ENCODE results near the gene SLC24A3. TPM values are rescaled to one million over a fixed set of nuclear protein-coding genes. Genes with fewer than 3 reads are reported as not detected.
"Not testable (repeated sequence)": the region's sequence is repeated elsewhere in the genome, so short reads cannot be mapped to it uniquely, and the experiment has no call there.

Gene SLC24A3
- total and polyA plus RNA-seq, 2 experiments from 2014 or later: 0.48 to 1.7 TPM

GRCh38 chr20:19676202-19676601 is 463.8 kb downstream of the SLC24A3 start:
- no peak for DNase-seq (ENCODE audit: low spot score)
- TF ChIP-seq EZH2phosphoT487 (IDR thresholded peaks at IDR 0.05; ENCODE audit: low read depth, severe bottlenecking, unreplicated experiment): no peak
- no peak for TF ChIP-seq EZH2 (IDR thresholded peaks at IDR 0.05; ENCODE audit: borderline replicate concordance)
- TF ChIP-seq CTCF (IDR thresholded peaks at IDR 0.05; ENCODE audit: poor library complexity): no peak
- 85% methylated on average over 4 of the region's 4 CpGs for WGBS (ENCODE audit: low lambda C conversion rate, missing lambda C conversion rate)

GRCh38 chr20:19677336-19677735 is 464.9 kb downstream of the SLC24A3 start:
- H3K27ac ChIP-seq: no peak overlapping the region
- no peak overlapping the region for H3K4me2 ChIP-seq
- H3K4me1 ChIP-seq (ENCODE audit: insufficient read depth): no peaks in the 10 kb centered on the region
- no peaks in the 10 kb centered on the region for H3K27me3 ChIP-seq
- no peak for DNase-seq (ENCODE audit: low spot score)
- H3K4me3 ChIP-seq: no peak overlapping the region
- H2AFZ ChIP-seq: no peak overlapping the region
- no peaks in the 10 kb centered on the region for H3K9me3 ChIP-seq (ENCODE audit: low read depth)
- H3K9me2 ChIP-seq (replicated peaks; ENCODE audit: insufficient read depth): no peaks in the 10 kb centered on the region
- no peaks in the 10 kb centered on the region for H3K79me2 ChIP-seq
- 89% methylated on average over 5 of the region's 5 CpGs for WGBS (ENCODE audit: low lambda C conversion rate, missing lambda C conversion rate)
- no peaks in the 10 kb centered on the region for H4K20me1 ChIP-seq (ENCODE audit: insufficient read depth, poor library complexity, severe bottlenecking)
- H3K36me3 ChIP-seq (replicated peaks; ENCODE audit: insufficient read depth, low read depth): no peaks in the 10 kb centered on the region
- no peak for TF ChIP-seq CTCF (IDR thresholded peaks at IDR 0.05; ENCODE audit: poor library complexity)

More at GRCh38 chr20:19676202-19676601, 463.8 kb downstream of the SLC24A3 start:
- H3K4me3 ChIP-seq: no peak overlapping the region
- no peaks in the 10 kb centered on the region for H4K20me1 ChIP-seq (ENCODE audit: insufficient read depth, poor library complexity, severe bottlenecking)
- H3K9me3 ChIP-seq (ENCODE audit: low read depth): no peaks in the 10 kb centered on the region
- H3K9me2 ChIP-seq (replicated peaks; ENCODE audit: insufficient read depth): no peaks in the 10 kb centered on the region
- H3K27me3 ChIP-seq: no peaks in the 10 kb centered on the region
- no peaks in the 10 kb centered on the region for H3K4me1 ChIP-seq (ENCODE audit: insufficient read depth)
- H3K4me2 ChIP-seq: no peak overlapping the region
- H2AFZ ChIP-seq: no peak overlapping the region
- no peaks in the 10 kb centered on the region for H3K79me2 ChIP-seq
- H3K27ac ChIP-seq: no peak overlapping the region
- no peaks in the 10 kb centered on the region for H3K36me3 ChIP-seq (replicated peaks; ENCODE audit: insufficient read depth, low read depth)

GRCh38 chr20:19678591-19678990 is 466.1 kb downstream of the SLC24A3 start:
- H3K4me2 ChIP-seq; H4K20me1 ChIP-seq (ENCODE audit: insufficient read depth, poor library complexity, severe bottlenecking); H3K27me3 ChIP-seq; H3K36me3 ChIP-seq (replicated peaks; ENCODE audit: insufficient read depth, low read depth); DNase-seq (ENCODE audit: low spot score); H3K4me1 ChIP-seq (ENCODE audit: insufficient read depth); H3K9me3 ChIP-seq (ENCODE audit: low read depth); H3K27ac ChIP-seq; H3K79me2 ChIP-seq; H3K9me2 ChIP-seq (replicated peaks; ENCODE audit: insufficient read depth); H3K4me3 ChIP-seq; H2AFZ ChIP-seq: not testable (repeated sequence)
- 100% methylated on average over 4 of the region's 38 CpGs for WGBS (ENCODE audit: low lambda C conversion rate, missing lambda C conversion rate)

GRCh38 chr20:19679900-19680495 is 467.6 kb downstream of the SLC24A3 start:
- Histone ChIP-seq H2AFZ (no peak overlapping the region), H4K20me1 (ENCODE audit: insufficient read depth, poor library complexity, severe bottlenecking) (no peaks in the 10 kb centered on the region), H3K9me3 (ENCODE audit: low read depth) (no peaks in the 10 kb centered on the region), H3K79me2 (no peaks in the 10 kb centered on the region), H3K9me2 (replicated peaks; ENCODE audit: insufficient read depth) (no peaks in the 10 kb centered on the region), H3K27ac (no peak overlapping the region), H3K27me3 (no peaks in the 10 kb centered on the region), H3K4me1 (ENCODE audit: insufficient read depth) (no peaks in the 10 kb centered on the region), H3K4me2 (no peak overlapping the region), H3K36me3 (replicated peaks; ENCODE audit: insufficient read depth, low read depth) (no peaks in the 10 kb centered on the region), H3K4me3 (no peak overlapping the region)
- TF ChIP-seq EZH2phosphoT487 (IDR thresholded peaks at IDR 0.05; ENCODE audit: low read depth, severe bottlenecking, unreplicated experiment): no peak
- no peak for TF ChIP-seq CTCF (IDR thresholded peaks at IDR 0.05; ENCODE audit: poor library complexity)
- TF ChIP-seq EZH2 (IDR thresholded peaks at IDR 0.05; ENCODE audit: borderline replicate concordance): no peak
- no peak for DNase-seq (ENCODE audit: low spot score)
- 86% methylated on average over 5 of the region's 5 CpGs for WGBS (ENCODE audit: low lambda C conversion rate, missing lambda C conversion rate)
